ENCODE measurements around the gene KDM4C. TPM values are rescaled to one million over a fixed set of nuclear protein-coding genes. Genes with fewer than 3 reads are reported as not detected.

KDM4C gene
- polyA plus RNA-seq, 4 donors: 13.4 to 19.0 (median 17.3) TPM

DNA sequence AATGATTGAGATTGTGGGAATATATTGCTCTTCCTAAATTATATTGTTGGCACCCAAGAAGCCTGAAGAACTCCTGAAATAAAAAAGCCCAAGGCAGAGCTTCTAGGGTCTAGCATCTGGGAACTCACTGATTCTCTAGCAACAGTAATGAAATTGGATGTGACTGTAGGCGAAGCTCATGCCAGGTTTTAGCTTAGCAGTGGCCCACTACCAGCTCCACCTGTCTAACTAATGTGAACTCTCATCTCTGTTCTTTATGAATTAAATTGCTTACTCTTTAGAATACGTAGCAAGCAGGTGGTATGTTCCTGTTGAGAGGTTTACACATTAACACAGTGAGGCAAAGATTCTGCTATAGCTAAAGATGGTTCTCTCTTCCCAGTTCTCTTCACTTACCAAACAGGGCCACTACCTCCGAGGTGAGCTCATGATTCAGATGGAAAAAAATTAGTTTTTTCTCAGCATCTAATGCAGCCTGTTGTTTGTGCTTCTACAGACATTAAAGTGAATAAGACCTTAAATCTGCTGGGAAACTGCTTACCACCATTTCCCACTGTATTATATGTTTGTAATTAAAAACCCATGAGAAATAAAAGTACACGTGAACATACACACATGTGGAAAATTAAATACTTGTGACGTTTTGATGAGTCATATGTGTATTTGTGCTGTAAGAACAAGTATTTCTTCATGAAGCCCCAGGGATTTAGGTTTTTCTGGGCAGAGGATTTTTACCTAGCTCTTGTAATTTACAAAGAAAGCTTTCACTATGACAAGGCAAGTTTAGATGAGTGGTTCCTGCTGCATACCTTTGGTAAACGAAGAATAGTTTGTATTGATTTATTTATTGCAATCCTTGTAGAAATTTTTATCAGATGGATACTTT lies 360.1 kb downstream of the KDM4C start:
- no peak for DNase-seq (ENCODE audit: low read depth in 4 of 4, low spot score in 2 of 4)

DNA sequence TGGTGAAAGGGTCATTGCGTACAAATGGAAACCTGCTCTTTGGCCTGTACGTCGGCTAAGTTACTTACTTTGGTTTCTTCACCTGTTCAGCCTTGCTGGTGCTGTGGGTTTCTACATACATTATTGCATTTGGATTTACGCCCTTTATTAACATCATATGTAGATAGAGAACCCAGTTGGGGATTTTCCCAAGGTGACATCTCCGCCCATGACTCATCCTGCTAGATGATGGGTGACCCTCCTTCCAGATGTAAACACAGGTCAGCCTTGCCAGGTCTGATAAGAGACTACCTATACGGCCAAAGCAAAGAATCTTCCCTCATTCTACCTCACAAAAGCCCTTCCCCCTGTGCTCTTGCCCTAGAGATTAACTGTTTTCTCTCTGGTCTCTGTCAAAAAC lies 360.9 kb downstream of the KDM4C start:
- no peak for DNase-seq (ENCODE audit: low read depth in 4 of 4, low spot score in 2 of 4)

DNA sequence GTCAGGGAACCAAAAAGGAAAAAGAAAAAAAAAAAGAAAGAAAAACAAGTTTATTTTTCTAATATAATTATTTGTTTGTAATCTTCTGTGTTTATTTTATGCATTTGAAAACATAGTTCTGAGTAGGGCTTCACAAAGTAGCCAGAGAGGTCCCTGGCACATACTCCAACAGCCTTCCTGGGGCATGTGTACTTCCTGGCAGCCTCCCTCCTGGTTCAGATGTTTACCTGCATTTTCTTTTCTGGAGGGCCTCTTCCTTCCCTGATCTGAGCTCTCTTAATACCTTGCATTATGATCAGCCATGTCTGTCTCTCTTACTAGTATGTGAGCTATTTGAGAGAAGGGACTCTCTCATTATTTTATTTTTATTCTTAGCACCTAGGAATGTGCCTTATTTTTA lies 361.8 kb downstream of the KDM4C start:
- DNase-seq (ENCODE audit: low read depth in 4 of 4, low spot score in 2 of 4): no peak

DNA sequence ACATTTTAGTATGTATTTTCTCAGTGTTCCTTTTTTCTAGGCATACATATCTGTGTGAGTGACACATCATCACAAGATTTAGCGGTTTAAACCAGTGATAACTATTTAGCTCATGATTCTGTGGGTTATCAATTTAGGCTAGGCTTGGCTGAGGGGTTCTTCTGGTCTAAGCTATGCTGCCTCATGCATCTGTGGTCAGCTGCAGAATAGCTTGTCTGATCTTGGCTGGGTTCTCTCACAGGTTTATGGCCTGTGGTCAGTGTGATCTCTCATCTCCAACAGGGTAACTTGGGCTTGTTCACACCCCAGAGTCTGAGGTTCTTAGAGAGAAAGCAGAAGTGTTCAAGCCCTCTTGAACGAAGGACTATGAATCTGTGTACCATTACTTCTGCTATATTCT lies 363.3 kb downstream of the KDM4C start:
- no peak for DNase-seq (ENCODE audit: low read depth in 4 of 4, low spot score in 2 of 4)

DNA sequence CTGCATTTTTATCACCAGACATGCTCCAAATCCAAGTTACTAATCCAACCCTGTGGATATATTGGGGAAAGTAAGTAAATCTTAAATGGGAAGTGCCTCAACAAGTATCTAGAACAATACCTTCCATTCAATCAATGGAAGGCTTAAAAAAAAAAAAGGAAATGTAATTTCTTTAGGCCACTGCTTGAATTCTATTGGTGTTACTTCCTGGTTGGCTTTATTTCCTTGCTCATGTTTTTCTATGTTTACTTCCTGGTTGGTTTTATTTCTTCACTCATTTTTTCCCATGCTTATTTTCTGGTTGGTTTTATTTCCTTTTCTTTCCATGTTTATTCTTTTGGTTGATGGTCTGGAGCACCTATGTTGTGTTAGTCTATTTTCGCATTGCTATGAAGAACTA lies 363.9 kb downstream of the KDM4C start:
- no peak for DNase-seq (ENCODE audit: low read depth in 4 of 4, low spot score in 2 of 4)

DNA sequence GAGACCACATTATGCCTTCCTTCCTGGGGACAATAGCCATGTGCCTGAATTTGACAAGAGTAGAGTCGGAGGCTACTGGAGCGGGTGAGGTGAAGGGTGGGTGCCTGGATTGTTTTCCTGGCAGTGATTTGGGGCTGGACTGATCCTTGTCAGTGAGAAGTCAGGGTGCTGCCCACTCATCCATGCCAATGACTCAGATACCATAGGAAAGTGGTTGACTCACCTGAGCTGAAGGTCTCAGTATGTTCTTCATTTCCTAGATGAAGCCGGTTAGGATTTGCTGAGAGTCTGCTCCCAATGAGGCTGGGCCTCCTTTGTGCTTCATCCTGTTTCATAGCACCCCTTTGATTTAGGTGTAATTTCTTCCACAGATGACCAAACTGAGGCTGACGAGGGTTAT lies 366.0 kb downstream of the KDM4C start:
- DNase-seq (ENCODE audit: low read depth in 4 of 4, low spot score in 2 of 4): no peak

DNA sequence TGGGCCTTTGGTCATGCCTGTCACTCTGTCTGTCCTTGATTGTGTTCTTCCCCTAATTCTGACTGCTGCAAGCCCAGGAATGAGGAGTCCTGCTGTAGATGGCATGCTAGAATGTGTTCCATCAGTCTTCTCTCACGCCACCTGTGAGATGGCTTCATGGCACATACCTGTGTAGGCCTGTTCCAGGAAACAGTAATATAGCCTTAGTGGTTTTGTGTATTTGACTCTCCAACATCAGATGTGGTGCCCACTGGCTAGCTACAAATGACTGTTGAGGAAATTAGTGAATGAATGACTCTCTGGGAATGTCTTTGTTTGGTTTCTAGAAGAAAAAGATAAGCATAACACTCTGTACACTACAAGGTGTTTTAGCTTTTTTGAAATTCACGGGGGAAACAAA lies 367.5 kb downstream of the KDM4C start:
- no peak for DNase-seq (ENCODE audit: low read depth in 4 of 4, low spot score in 2 of 4)

DNA sequence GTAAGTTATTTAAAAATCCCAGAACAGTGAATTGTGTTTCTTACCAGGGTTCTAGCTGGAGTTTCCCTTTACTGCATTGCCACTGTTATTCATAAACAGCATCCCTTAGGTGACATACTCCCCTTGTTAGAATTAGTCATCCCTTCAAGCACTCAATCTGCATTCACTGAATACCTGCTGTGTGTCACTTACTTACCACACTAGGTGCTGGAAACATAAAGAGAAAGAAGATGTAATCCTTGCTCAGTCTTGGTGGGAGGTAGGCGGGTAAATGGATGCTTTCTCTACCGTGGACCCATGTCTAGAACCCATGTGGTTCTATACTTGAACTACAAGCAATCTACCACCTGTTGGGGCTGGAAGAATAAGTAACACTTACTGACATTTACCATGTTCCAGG lies 371.6 kb downstream of the KDM4C start:
- DNase-seq (ENCODE audit: low read depth in 4 of 4, low spot score in 2 of 4): no peak

DNA sequence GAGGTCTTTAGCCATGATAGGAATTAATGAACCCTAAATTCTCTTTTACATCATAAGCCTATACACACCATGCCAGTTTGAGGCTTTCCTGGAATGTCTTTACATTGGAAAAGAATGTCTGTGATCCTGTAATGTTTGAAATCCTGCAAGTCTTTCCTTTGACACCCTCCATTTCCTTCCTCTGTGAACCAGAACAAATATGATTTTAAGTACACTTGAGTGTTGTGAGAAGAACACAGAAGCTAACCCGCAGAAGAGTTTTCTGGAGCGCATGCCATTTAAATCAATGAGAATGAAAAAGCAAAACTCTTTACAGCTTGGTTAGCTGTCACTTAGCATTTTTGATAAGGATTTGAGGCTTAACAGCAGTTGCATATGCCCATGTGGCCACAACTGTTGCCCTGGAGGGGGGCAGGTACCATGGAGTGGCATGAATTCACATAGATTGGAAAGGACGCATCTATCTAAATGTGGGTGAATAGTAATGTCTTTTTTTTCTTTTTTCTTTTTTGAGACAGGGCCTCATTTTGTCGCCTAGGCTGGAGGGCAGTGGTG lies 372.6 kb downstream of the KDM4C start:
- DNase-seq (ENCODE audit: low read depth in 4 of 4, low spot score in 2 of 4): no peak

DNA sequence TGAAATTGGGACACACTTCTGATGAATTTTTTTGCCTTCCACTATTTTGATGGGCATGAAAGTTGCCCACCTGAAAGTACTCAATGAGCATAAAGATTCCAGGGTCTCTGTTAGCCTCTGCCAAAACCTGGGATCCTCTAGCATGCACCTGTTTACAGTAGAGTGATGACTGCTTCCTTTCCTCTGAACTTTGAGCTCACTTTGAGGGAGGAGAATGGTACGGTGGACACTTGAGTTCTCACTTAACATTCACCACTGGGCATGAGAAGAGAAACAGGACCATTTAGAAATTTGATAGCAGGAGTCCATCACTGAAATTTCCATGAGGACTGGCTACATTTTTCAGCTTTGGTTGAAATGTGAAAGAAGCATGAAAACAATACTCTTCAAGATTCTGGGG lies 374.8 kb downstream of the KDM4C start:
- no peak for DNase-seq (ENCODE audit: low read depth in 4 of 4, low spot score in 2 of 4)

DNA sequence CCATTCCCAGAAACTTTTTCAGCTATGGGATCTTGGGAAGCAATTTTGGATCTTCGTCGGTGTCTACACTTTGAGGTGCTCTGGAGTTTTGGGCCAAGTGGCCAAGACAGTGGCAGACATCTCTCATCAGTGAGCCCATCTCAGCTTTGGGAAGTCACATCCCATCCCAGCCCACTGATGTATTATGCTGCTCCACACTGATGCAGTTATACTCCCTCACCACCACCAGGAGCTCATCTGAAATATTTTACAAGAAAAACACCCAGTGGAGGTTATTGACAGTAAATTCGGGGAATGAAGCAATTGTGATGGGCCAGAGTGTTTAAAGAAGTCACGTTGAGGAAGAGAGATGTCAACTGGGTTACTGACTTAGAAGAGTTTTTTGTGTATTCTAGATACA lies 378.0 kb downstream of the KDM4C start:
- no peak for DNase-seq (ENCODE audit: low read depth in 4 of 4, low spot score in 2 of 4)

DNA sequence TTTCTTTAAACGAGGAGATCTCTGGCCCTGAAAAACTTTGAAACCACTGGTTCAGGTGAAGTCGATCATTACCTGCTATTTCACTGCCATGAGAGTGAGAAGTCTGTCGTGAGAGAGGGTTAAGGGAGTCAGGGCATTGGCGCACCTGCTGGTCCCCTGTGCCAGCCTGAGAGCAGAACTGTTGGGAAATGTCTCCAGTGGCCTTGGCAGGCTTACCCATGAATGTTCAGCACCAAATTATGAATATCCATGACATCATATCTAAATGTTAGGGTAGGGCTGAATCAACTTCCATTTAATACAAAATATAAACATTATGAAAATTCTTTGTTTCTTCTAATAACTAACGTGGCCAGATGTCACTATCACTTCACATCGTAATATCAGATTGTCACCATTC lies 379.3 kb downstream of the KDM4C start:
- no peak for DNase-seq (ENCODE audit: low read depth in 4 of 4, low spot score in 2 of 4)

DNA sequence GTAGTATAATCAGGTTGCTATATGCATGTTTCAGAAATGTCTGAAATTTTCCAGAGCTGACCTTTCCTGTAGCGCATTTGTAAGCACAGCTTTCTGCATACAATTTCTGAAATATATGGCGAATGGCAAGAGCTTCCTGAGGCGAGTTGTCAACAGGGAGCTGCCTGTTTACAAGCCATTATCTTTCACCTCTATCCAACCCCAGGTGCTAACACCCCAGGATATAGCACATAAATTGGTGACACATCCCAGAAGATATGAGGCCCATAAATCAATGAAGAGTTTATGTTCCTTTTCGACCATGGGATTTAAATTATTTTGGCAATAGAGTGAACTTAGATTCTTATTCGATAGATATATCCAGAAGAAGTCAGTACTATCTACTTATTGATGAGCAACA lies 379.8 kb downstream of the KDM4C start:
- DNase-seq (ENCODE audit: low read depth in 4 of 4, low spot score in 2 of 4): no peak

DNA sequence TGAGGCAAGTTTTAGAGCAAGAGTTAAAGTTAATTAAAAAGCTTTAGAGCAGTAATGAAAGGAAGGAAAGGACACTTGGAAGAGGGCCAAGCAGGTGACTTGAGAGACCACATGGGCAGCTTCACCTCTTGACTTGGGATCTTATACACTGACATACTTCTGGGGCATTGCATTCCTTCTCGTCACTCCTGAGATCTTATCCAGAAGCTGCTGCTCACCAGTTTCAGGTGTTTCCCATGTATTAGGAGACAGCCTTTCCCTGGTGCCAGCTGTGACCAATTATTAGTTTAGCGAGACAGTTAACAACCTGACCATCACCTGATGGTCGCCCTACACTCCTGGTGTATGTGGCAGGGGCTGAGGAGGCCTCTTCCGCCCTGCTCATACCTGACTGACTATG lies 382.1 kb downstream of the KDM4C start:
- no peak for DNase-seq (ENCODE audit: low read depth in 4 of 4, low spot score in 2 of 4)

DNA sequence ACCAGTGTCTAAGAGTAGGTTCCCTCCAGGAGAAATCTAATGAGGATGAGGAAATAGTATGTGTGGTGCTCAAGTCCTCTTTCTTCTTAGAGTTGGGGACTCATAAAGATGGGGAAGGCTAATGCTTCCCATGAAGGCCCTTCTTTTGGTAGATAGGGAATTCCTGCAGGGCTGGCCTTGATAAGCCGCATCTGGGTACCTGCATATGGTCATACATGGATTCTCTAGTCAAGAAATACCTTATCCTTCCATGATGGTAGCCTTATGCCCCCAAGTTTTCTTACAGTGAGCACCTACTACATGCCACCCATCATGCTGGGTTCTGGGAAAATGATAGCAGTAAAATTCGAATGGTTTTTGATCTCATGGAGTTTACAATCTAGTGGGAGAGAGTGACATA lies 382.6 kb downstream of the KDM4C start:
- DNase-seq (ENCODE audit: low read depth in 4 of 4, low spot score in 2 of 4): no peak

DNA sequence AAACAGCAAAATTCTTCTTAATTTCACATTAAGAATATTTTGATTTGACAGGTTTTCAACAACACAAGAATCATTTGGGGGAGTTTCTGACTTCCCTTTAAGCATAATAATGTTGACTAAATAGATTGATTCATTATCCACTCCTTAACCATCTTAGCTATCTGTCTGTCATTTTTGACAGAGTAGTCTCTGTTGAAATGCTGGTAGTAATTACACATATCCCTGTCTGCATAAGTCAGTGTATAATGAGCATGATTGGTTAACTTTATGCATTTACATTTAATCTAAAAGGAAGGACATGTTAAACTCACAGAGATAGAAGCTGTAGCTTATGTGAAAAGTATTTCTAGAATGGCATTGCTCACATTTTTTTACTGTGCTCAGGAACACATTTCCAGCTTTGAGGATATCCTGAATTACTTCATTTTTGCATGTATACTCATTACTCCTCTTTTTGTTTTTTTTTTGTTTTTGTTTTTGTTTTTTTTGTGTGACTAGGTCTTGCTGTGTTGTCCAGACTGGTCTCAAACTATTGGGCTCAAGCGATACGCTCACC lies 385.9 kb downstream of the KDM4C start:
- no peak for DNase-seq (ENCODE audit: low read depth in 4 of 4, low spot score in 2 of 4)

DNA sequence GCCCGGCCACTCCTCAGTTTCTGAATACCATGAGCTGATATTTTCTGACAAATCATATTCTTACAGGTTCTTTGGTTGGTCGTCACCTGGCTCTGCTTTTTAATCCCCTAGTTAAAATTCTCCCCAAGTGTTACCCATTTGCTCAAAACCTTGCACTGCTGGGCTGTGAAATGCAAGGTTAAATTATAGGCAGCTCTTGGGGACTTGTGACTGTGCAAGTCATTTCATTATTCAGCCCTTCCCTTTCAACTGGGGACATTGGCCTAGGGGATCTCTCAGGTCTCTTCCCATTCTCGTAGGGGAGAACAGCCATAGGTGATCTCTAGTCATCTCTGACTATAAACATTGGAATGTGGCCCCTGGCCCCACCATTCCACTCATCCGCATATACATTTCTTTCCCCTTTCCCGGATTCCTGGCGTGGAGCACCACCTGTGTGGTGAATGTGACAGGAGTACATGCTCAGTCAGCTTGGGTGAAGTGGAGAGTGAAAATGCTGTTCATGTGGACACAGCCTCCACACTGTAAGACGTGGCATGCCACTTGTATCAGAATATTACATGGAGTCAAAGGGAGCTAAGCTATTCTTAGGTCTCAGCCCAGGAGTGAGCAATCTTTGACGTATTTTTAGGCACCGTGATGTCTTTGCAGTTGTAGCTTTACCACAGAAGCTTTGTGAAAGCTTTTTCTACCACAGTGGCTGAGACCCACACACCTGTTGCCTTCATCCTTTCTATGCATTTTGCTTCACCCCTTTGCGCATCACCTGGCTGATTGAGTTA lies 386.7 kb downstream of the KDM4C start:
- no peak for DNase-seq (ENCODE audit: low read depth in 4 of 4, low spot score in 2 of 4)

DNA sequence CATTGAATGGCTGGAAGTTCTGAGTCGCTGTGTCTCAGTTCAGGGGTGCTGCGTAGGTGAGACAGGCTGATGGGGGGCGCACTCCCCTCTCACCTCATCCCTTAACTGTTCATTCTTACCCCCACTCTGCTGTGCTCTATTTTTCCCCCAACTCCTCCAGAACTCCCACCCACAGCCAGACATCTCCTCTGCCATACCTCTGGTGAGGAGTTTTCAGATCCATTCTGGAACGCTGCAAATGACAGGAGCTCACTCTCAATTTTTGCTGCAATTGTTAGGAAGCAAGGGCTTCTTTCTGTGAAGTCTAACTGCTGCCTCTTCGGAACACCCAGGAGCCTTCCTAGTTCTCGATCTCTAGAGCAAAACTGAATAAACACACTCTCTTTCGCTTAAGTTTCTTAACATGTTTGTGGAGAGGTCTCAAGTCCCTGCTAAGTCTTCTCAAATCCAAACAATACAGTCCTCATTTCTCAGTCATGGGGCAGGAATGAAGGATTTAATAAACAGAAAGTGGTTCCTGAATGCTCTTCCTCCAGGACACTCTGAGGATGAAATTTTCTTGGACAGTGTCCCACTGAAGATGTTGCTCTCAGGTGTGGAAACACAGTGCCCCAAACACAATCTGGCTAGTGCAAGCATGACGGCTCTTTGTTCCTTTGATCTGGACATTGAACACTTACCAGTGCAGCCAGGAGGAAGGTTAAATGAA lies 387.7 kb downstream of the KDM4C start:
- DNase-seq (ENCODE audit: low read depth in 4 of 4, low spot score in 2 of 4): no peak

DNA sequence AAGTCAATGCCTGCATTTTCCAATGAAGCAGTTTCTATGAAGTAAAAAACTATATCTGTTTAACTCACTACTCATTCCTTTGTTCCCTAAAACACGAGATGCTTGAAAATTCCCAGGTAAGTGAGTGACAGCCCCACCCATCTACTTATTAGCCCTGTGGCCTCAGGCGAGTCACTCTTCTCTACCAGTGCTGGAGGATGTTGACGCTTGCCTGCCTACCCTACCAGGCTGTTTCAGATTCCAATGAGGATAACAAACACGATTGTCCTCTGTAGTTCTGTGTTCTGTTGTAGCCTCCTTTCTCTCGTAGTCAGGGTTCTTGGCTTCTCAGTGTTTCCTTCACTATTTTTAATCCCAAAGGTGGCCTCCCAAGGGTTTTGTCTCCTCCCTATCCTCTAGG lies 388.8 kb downstream of the KDM4C start:
- no peak for DNase-seq (ENCODE audit: low read depth in 4 of 4, low spot score in 2 of 4)

DNA sequence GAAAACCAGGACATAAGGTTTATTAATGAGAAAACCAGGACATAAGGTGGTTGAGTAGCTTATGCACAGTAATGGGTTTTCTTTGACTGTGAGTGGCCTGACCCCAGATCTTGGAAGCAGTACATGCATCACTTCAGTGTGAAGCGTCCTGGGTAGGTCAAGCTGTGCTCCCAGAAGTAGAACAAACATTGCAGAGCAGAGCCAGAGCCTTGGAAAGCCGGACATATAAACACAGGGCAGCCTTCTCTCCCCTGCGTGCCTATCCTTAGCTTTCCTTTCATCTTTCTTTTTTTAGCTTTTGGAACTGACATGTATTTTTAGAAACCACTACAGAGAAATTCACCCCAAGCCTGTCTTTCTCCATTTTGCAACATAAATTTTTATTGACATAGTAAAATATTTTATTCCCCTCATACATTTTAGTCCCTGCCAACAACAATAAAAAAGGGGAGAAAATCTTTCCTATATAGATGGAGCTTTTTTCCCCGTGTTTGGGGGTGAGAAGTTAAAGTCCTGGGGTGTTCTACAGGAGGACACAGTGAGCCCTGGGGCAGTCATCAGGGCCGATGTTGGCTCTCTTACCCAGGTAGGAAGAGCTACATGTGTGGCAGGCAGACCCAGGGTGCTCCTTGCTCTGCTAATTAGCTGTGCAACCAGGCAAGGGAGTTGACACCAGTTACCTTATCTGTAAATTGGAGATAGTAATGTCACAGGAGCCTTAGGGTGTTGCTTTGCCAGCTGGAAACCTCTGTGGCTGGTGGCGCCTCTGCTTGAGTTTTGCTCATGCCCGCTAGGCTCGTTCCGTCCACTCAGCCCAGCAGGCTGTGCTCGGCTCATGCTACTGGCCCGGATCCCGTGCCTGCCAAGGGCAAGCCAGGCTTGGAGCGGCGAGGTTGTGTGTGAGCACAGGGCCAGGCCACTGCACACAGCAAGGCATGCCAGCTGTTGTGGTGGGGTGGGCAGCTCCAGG lies 389.6 kb downstream of the KDM4C start:
- DNase-seq (ENCODE audit: low read depth in 4 of 4, low spot score in 2 of 4): no peak
